ENCODE results near the gene CCNL1. TPM values are rescaled to one million over a fixed set of nuclear protein-coding genes. Genes with fewer than 3 reads are reported as not detected.

CCNL1 gene
- total RNA-seq, 3 donors from 2014 or later: 127 to 146 (median 133) TPM

GRCh38 chr3:157127831-157128767 lies 31.8 kb downstream of the CCNL1 start:
- ATAC-seq: peak; percentile 4
- intact Hi-C loops (cut with DNase I, micrococcal nuclease): no loop called here
- H3K4me1 ChIP-seq (ENCODE audit: low read depth): peaks cover 39% of the 10 kb centered on the region

GRCh38 chr3:157127268-157127667 lies 32.7 kb downstream of the CCNL1 start:
- Histone ChIP-seq H3K4me1 (ENCODE audit: low read depth) (peaks cover 39% of the 10 kb centered on the region), H3K9me3 (no peaks in the 10 kb centered on the region), H3K4me3 (no peak overlapping the region), H3K36me3 (ENCODE audit: low read depth) (no peaks in the 10 kb centered on the region)
- intact Hi-C loops (cut with DNase I, micrococcal nuclease): no loop called here
- DNase-seq: no peak
- no peak for ATAC-seq
- TF ChIP-seq CTCF (IDR thresholded peaks at IDR 0.05): no peak

More at GRCh38 chr3:157127831-157128767, 31.8 kb downstream of the CCNL1 start:
- Histone ChIP-seq H3K9me3 (no peaks in the 10 kb centered on the region), H3K4me3 (no peak overlapping the region), H3K36me3 (ENCODE audit: low read depth) (no peaks in the 10 kb centered on the region)
- DNase-seq: peak in 1 of 3 donors; percentile 59
- no peak for TF ChIP-seq CTCF (IDR thresholded peaks at IDR 0.05)

GRCh38 chr3:157126365-157126764 lies 33.6 kb downstream of the CCNL1 start:
- ATAC-seq: no peak
- H3K9me3 ChIP-seq: no peaks in the 10 kb centered on the region
- no peak for TF ChIP-seq CTCF (IDR thresholded peaks at IDR 0.05)
- peaks cover 39% of the 10 kb centered on the region for H3K4me1 ChIP-seq (ENCODE audit: low read depth)
- H3K4me3 ChIP-seq: no peak overlapping the region
- no peaks in the 10 kb centered on the region for H3K36me3 ChIP-seq (ENCODE audit: low read depth)
- no peak for DNase-seq
- intact Hi-C loops (cut with DNase I, micrococcal nuclease): no loop called here

- Histone ChIP-seq H3K4me1 (ENCODE audit: low read depth) (peaks cover 30% of the 10 kb centered on the region), H3K36me3 (ENCODE audit: low read depth) (no peaks in the 10 kb centered on the region), H3K9me3 (no peaks in the 10 kb centered on the region), H3K4me3 (no peak overlapping the region)
- DNase-seq (no peak), ATAC-seq (no peak)
- no peak for TF ChIP-seq CTCF (IDR thresholded peaks at IDR 0.05)
- intact Hi-C loops (cut with DNase I, micrococcal nuclease): no loop called here
These were observed 34.8 kb downstream of the CCNL1 start for GRCh38 chr3:157125101-157125500.

- Histone ChIP-seq H3K4me1 (ENCODE audit: low read depth) (peaks cover 19% of the 10 kb centered on the region), H3K4me3 (no peak overlapping the region), H3K36me3 (ENCODE audit: low read depth) (no peaks in the 10 kb centered on the region), H3K9me3 (no peaks in the 10 kb centered on the region)
- ATAC-seq (peak; percentile 13), DNase-seq (no peak)
- intact Hi-C loops (cut with DNase I, micrococcal nuclease): no loop called here
- no peak for TF ChIP-seq CTCF (IDR thresholded peaks at IDR 0.05)
These were observed 36.3 kb downstream of the CCNL1 start for GRCh38 chr3:157123621-157124020.
